Activated naive CD8-positive, alpha-beta T cell treated with anti-CD3 and anti-CD28 coated beads for 36 hours (primary cell): ENCODE results near the gene ITGB8. TPM values are rescaled to one million over a fixed set of nuclear protein-coding genes. Genes with fewer than 3 reads are reported as not detected.

Experiments used
- DNase-seq: peaks from one replicate; pipeline ENCODE4 v3.0.0; 2021
- H3K27ac Mint-ChIP-seq: one replicate; pipeline ENCODE4 v1.8.0; 2022; ENCODE audit warnings: mild to moderate bottlenecking, moderate library complexity, mixed read lengths
- H3K27me3 Mint-ChIP-seq: one replicate; pipeline ENCODE4 v1.8.0; 2022; ENCODE audit warnings: mild to moderate bottlenecking, mixed read lengths
- H3K36me3 Mint-ChIP-seq: one replicate; pipeline ENCODE4 v1.8.0; 2021; ENCODE audit warnings: mild to moderate bottlenecking, mixed read lengths
- H3K4me1 Mint-ChIP-seq: one replicate; pipeline ENCODE4 v1.8.0; 2021; ENCODE audit warnings: mixed read lengths
- H3K4me3 Mint-ChIP-seq: one replicate; pipeline ENCODE4 v1.8.0; 2022; ENCODE audit warnings: mild to moderate bottlenecking, moderate library complexity, mixed read lengths
- H3K9me3 Mint-ChIP-seq: one replicate; pipeline ENCODE4 v1.8.0; 2022; ENCODE audit warnings: mixed read lengths
- total RNA-seq, 2 experiments: library from RNA; stranded (reverse); gene quantifications; one replicate each; pipeline ENCODE4 v1.2.3, GENCODE V29; 2021

The ITGB8 gene
- total RNA-seq, 2 experiments from 2014 or later, result not detected

DNA sequence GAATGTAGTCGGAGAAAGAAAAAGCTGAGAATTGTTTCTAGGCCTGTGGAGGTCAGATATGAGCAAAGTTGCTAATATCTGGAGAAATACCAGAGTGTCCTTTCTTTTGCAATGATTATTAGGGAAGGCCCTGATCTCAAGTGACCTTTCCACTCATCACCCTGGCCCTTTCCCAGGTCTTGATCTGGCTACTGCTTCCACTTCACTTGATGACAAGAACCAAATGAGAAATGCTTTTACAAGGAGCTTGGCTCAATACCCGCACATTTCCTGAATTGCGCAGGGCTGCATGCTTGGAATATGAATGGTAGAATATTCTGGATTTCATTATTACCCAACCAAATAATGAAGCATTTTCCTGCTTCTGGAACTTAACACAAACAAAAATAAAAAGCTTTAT lies 104.6 kb downstream of the ITGB8 start:
- Mint-ChIP-seq H3K4me3 (no peak overlapping the region), H3K4me1 (no peaks in the 10 kb centered on the region), H3K36me3 (no peaks in the 10 kb centered on the region), H3K27ac (no peak overlapping the region), H3K27me3 (no peaks in the 10 kb centered on the region), H3K9me3 (no peaks in the 10 kb centered on the region)
- DNase-seq, result no peak

DNA sequence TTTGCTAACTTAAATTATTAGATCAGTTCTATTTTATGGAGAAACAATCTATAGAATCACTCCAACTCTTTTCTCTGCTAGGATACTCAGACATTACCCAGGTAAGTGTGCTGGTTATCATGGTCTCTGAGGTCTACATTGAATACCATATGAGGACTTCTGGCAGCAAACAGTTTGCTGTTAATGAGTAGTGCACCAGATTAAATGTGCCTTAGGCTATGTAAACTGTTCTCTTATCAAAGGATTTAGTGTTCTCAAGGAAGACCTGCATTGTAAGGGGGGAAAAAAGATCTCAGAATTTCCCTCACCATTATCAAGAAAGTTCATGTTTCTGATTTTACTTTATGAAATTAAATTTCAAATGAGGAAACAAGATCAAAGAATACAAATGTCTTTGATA lies 107.5 kb downstream of the ITGB8 start:
- peaks cover 4% of the 10 kb centered on the region for H3K27me3 Mint-ChIP-seq
- H3K4me1 Mint-ChIP-seq, result no peaks in the 10 kb centered on the region
- no peak for DNase-seq
- H3K27ac Mint-ChIP-seq, result no peak overlapping the region
- H3K36me3 Mint-ChIP-seq, result no peaks in the 10 kb centered on the region
- H3K4me3 Mint-ChIP-seq, result no peak overlapping the region
- H3K9me3 Mint-ChIP-seq, result no peaks in the 10 kb centered on the region

DNA sequence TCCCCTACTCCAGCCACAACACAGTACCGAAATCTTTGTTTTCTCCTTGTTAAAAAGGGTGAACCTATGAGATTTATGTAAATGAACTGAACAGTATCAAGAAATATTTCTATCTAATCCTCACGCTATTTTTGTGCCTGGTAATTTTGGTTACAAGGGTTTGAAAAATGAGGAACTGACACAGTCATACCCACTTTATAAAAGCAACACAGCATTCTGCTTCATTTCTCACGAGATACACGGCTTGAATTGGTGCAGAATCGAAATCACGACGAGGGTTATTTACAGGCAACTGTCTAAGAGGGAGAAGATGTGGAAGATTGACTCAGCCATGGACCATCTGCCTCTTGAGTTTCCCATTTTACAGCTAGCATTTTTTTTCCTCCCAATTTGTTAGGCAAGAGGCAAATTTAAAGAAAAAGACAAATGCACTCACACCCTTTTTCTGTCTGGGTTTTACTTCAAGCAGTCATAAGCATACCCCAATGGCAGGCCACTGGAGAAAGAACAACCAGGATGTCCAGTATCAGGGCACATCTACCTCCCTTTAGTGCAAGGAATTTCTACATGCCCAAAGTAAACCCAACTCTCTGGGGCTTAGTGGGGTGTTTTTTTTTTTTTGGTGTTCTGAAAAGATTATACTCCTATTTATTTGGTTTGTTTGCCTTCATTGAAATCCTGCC lies 108.1 kb downstream of the ITGB8 start:
- Mint-ChIP-seq H3K27ac (no peak overlapping the region), H3K9me3 (no peaks in the 10 kb centered on the region), H3K4me3 (no peak overlapping the region), H3K36me3 (no peaks in the 10 kb centered on the region), H3K27me3 (peaks cover 4% of the 10 kb centered on the region), H3K4me1 (no peaks in the 10 kb centered on the region)
- no peak for DNase-seq

DNA sequence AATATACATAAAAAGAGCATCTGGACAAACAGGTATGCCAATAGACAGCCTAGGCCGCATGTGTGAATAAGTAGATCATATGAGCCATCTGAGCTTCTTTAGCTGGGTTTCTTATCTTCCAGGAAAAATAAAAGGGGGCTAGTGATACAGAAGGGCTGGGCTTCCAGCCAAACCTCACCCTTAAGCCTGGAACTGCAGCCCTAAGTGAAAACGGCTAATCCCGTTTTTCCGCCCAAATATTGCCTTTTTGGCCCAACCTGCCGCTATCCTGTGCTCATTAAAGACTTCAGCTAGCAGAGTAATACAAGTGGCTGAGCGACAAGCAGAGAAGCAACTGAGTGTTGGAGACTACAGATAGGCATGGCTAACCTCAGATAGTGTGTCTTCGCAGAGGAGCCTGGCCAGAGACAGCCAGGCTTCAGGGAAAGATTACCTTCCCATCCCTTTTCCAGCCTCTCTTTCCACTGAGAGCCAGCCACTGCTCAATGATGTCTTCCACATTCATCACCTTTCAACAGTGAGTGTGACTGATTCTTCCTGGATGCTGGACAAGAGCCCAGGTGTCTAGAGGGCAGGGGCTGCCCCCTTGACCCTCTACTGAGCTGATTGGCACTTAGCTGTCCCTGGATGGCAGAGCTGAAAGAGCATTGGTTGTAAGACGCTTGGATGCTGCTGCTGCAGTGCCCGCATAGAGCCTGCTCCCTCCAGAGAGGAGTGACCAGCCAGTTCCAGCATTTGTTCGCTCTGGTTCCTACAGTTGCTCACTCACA lies 108.9 kb downstream of the ITGB8 start:
- Mint-ChIP-seq H3K4me3 (no peak overlapping the region), H3K27me3 (peaks cover 4% of the 10 kb centered on the region), H3K9me3 (no peaks in the 10 kb centered on the region), H3K4me1 (no peaks in the 10 kb centered on the region), H3K36me3 (no peaks in the 10 kb centered on the region), H3K27ac (no peak overlapping the region)
- DNase-seq, result no peak

DNA sequence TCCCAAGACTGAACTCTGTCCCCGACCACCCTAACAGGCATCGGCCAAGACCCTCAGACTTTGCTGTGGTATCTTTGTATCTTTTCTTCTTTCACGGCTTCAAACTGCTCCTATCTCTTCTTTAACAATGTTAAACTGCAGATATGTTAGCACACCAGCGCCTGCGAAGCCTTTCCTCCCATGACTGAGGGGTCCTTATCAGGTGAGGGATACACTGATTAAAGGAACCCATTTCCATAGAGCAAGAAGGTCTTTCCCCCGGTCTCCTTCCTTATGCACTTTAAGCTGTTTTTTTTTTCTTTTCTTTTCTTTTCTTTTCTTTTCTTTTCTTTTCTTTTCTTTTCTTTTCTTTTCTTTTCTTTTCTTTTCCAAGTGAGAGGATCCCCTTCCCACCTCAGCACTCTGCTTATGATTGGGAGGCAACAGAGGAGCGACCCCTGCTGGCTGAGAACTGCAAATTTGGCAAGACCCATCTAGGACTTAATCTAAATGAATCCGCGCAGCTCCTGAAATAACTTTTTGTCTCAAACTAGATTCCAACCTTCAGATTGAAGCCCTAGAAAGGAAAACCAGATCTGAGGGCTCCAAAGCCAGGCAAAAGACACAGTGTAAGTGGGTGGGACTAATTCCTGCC lies 109.9 kb downstream of the ITGB8 start:
- Mint-ChIP-seq H3K27me3 (peaks cover 9% of the 10 kb centered on the region), H3K4me3 (no peak overlapping the region), H3K9me3 (no peaks in the 10 kb centered on the region), H3K4me1 (no peaks in the 10 kb centered on the region), H3K27ac (no peak overlapping the region), H3K36me3 (no peaks in the 10 kb centered on the region)
- DNase-seq, result no peak

DNA sequence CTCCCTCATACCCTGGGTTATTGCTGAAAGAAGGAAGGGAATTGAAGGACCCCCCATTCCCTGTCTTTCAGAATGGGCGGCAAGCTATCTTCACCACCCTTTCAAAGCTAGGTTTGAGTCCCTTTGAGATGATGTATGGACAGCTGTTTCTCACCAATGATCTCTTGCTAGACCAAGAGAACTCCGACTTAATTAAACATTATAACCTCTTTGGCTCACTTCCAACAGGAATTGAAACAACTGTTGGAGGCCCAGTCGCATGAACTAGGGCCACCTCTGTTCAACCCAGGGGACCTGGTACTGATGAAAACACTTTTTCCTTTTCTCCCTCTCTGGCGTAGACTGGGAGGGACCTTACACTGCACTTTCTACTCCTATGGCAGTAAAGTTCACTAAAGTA lies 110.6 kb downstream of the ITGB8 start:
- no peak overlapping the region for H3K4me3 Mint-ChIP-seq
- no peaks in the 10 kb centered on the region for H3K9me3 Mint-ChIP-seq
- H3K4me1 Mint-ChIP-seq, result no peaks in the 10 kb centered on the region
- H3K27ac Mint-ChIP-seq, result no peak overlapping the region
- no peaks in the 10 kb centered on the region for H3K36me3 Mint-ChIP-seq
- DNase-seq, result no peak
- peaks cover 9% of the 10 kb centered on the region for H3K27me3 Mint-ChIP-seq

DNA sequence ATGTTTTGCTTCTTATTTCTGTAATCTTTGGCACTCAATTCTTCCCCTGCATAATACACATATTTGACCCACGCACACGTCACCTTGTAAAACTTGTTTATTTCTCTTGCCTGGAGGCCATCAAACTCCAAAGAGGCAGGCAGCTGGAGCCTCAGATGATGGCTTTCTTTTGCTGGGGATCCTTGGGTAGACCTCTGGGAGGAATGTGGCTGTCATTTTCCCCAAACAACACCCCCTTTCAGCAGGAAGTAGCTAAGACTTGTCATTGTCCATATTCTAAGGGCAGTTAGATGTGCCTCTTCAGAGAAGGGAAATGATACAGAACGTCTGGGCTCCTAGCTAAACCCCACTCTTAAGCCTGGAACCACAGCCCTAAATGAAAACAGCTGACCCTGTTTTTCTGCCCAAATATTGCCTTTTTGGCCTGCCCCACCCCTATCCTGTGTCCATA lies 111.3 kb downstream of the ITGB8 start:
- no peak for DNase-seq
- Mint-ChIP-seq H3K9me3 (no peaks in the 10 kb centered on the region), H3K27ac (no peak overlapping the region), H3K4me1 (no peaks in the 10 kb centered on the region), H3K4me3 (no peak overlapping the region), H3K27me3 (peaks cover 9% of the 10 kb centered on the region), H3K36me3 (no peaks in the 10 kb centered on the region)

DNA sequence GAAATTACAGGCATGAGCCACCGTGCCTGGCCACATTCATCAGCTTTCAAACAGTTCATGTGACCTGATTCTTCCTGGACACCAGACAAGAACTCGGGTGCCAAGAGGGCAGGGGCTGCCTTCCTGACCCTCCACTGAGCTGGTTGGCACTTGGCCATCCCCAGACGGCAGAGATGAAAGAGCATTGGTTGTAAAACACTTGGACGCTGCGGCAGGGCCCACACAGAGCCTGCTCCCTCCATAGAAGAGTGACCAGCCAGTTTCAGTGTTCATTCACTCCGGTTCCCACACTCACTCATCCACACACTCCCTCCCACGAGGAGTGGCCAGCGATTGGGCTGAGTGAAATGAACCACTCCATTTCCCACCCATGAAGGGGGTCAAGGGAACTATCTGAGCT lies 112.3 kb downstream of the ITGB8 start:
- Mint-ChIP-seq H3K36me3 (no peaks in the 10 kb centered on the region), H3K27ac (no peak overlapping the region), H3K4me1 (no peaks in the 10 kb centered on the region), H3K27me3 (peaks cover 13% of the 10 kb centered on the region), H3K4me3 (no peak overlapping the region), H3K9me3 (no peaks in the 10 kb centered on the region)
- DNase-seq, result no peak

DNA sequence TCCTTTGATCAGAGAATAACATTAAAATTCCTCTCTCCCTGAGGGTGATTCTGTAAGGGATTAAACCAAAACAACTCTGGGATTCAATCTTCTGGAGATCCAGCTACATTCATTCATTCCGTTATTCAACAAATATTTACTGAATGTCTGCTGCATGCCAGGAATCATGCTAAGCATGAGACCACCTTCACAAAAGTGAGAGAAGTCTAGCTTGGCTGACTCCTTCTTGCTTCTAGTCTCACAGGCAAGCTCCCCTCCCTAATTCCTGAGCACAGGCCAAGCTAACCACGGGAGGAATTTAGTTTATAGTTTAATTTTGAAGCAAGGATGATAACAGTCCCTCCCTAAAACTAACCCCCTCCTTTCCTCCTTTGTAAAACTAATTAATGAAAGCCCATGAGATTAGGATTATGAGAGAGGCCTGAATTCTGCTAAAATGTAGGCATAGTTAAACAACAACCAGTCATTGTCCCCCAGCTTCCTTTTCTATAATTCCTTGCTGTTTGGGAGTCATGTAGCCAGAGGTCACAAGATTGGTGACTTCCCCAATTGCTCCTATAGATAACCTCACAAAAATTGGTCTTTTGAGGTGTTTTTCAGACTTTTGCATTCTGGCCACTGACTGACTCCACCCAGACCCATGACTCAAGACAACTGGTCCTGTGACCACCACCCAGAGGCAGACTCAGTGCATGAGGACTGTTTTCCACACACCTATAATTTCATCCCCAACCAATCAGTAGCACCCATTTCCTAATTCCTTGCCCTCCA lies 113.5 kb downstream of the ITGB8 start:
- no peaks in the 10 kb centered on the region for H3K36me3 Mint-ChIP-seq
- no peaks in the 10 kb centered on the region for H3K9me3 Mint-ChIP-seq
- no peak for DNase-seq
- no peaks in the 10 kb centered on the region for H3K4me1 Mint-ChIP-seq
- H3K27ac Mint-ChIP-seq, result no peak overlapping the region
- H3K27me3 Mint-ChIP-seq, result peaks cover 23% of the 10 kb centered on the region
- H3K4me3 Mint-ChIP-seq, result no peak overlapping the region

DNA sequence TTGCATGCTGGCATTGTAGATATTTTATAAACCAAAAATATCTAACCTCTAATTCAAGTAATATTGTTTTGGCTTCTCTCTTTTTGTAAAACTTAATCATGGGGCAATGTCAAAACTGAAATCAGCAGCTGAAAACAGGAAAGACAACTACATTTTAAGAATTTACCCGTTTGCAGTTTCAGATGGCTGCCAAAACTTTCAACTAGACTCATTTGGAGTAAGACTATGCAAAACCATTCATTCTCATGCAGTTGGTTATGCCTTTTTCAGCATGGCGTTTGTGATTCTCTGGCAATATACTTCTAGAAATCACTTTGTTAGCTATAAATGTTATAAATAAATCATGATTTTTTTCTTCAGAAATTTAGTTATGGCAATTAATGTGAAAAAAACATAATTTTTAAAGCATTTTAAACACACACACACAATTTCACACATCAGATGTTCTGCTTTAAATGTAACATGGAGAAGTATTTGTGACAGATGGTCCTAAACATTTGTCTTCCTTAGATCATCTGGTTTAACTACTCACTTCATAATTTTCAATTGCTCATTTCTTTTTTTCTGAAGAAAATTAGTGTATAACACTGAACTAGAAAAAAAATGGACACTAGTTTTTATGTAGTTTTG lies 116.4 kb downstream of the ITGB8 start:
- H3K27me3 Mint-ChIP-seq, result peaks cover 18% of the 10 kb centered on the region
- no peak overlapping the region for H3K27ac Mint-ChIP-seq
- H3K4me3 Mint-ChIP-seq, result no peak overlapping the region
- H3K36me3 Mint-ChIP-seq, result no peaks in the 10 kb centered on the region
- no peaks in the 10 kb centered on the region for H3K9me3 Mint-ChIP-seq
- H3K4me1 Mint-ChIP-seq, result no peaks in the 10 kb centered on the region
- no peak for DNase-seq

DNA sequence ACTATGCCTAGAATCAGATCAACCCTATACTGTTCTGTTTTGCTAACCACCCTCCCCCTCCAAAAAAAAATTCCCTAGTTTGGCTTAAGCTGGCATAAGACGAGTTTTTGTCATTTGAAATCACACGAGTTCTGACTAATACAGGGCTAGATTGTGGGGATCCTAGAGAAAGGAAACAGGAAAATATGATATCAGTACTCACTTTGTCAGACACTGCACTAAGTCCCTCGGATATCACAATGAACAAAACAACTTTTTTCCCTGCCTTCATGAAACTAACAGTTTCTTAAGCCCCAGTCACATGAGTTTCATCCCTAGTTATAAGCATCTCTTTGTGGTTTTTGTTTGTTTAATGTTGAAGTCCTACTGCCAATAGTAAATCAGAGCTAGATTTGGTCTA lies 118.5 kb downstream of the ITGB8 start:
- H3K9me3 Mint-ChIP-seq, result no peaks in the 10 kb centered on the region
- no peaks in the 10 kb centered on the region for H3K36me3 Mint-ChIP-seq
- H3K27me3 Mint-ChIP-seq, result peaks cover 18% of the 10 kb centered on the region
- no peak overlapping the region for H3K4me3 Mint-ChIP-seq
- no peaks in the 10 kb centered on the region for H3K4me1 Mint-ChIP-seq
- no peak overlapping the region for H3K27ac Mint-ChIP-seq
- DNase-seq, result no peak

DNA sequence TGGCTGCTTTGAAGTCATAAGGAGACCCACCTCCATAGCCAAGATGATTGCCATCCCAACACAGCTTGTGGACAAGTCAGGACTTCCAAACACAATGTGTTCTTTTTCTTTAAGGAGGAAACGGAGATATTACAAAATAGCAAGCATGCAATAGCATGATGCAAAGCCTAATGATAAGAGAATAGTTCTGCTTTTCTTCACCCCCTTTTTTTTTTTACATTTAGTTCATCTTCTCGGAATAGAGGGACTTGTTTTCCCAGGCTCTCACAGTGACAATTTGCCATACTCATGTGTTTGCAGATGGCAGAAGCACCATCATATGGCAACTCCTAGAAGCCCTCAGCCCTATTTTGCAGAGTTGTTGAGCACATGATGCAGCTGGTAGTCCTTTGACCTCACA lies 119.8 kb downstream of the ITGB8 start:
- Mint-ChIP-seq H3K4me1 (no peaks in the 10 kb centered on the region), H3K9me3 (no peaks in the 10 kb centered on the region), H3K27me3 (peaks cover 13% of the 10 kb centered on the region), H3K27ac (no peak overlapping the region), H3K36me3 (no peaks in the 10 kb centered on the region), H3K4me3 (no peak overlapping the region)
- DNase-seq, result no peak

DNA sequence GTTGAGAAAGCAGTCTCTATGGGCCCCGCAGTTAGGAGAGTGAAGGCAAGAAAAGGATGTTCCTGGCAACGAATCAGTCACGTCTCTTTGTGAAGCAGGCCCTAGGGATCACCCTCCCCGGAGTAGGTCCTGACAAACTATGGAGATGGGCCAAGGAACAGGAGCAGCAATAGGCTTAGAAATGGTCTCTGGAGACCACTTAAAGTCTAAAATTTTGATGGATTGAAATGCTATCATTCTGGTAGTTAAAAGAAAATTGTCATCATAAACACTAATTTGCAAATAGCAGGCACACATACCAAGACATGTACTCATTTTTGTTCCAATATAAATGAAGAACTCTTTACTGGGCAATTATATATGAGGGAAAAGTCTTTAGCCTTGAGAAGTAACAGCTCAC lies 123.5 kb downstream of the ITGB8 start:
- Mint-ChIP-seq H3K27me3 (peaks cover 3% of the 10 kb centered on the region), H3K4me1 (no peaks in the 10 kb centered on the region), H3K9me3 (no peaks in the 10 kb centered on the region), H3K4me3 (no peak overlapping the region), H3K27ac (no peak overlapping the region), H3K36me3 (no peaks in the 10 kb centered on the region)
- DNase-seq, result no peak

DNA sequence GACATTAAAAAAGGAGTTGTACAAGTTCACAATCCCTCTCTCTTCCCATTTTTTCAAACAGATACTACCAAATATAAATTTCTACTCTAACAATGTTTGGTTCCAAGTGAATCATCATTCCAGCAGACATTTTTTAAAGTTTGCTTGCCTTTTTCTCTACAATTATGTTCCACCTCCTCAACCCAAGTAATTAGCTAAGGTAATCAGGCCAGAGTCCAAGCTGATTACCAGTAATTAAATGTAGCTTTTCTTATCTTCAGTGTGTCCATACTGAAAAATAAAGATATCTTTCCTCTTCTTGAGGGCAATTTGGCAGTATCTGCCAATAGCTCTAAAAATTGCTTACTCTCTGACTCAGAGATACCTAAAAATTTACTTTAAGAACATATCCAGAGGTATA lies 126.0 kb downstream of the ITGB8 start:
- DNase-seq, result no peak
- no peaks in the 10 kb centered on the region for H3K4me1 Mint-ChIP-seq
- H3K27ac Mint-ChIP-seq, result no peak overlapping the region
- H3K9me3 Mint-ChIP-seq, result no peaks in the 10 kb centered on the region
- H3K27me3 Mint-ChIP-seq, result peaks cover 3% of the 10 kb centered on the region
- no peaks in the 10 kb centered on the region for H3K36me3 Mint-ChIP-seq
- no peak overlapping the region for H3K4me3 Mint-ChIP-seq

DNA sequence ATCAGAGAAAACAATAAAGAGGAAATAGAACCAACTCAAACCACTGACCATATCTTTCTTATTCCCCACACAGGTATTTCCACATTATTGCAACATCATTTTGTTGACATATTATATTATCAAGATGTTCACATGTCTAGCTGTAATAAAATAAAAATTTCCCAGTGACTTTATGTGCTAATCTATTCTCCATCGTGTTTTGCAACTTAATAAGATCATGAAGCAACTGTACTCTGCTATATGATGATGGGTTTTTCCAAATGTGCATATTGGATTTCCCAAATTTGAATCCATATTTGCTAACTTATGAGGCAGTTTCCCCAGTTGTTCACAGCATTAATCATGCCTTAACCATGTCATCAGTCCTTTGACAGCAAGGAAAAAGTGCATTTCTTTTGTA lies 127.8 kb downstream of the ITGB8 start:
- Mint-ChIP-seq H3K27me3 (peaks cover 3% of the 10 kb centered on the region), H3K4me1 (no peaks in the 10 kb centered on the region), H3K27ac (no peak overlapping the region), H3K4me3 (no peak overlapping the region), H3K36me3 (no peaks in the 10 kb centered on the region), H3K9me3 (no peaks in the 10 kb centered on the region)
- DNase-seq, result no peak
